Activated CD4-positive, alpha-beta T cell treated with anti-CD3 and anti-CD28 coated beads, Interleukin-2, amount 10 ng/mL, durations not matched to agents 24 days and 14 days (primary cell): ENCODE measurements around the gene PLEKHA7. TPM values are rescaled to one million over a fixed set of nuclear protein-coding genes. Genes with fewer than 3 reads are reported as not detected.

Experiments
- DNase-seq: peaks from one replicate; pipeline ENCODE4 v3.0.0; 2022
- H3K27ac Mint-ChIP-seq: one replicate; pipeline ENCODE4 v1.8.0; 2022; ENCODE audit warnings: mild to moderate bottlenecking, mixed read lengths
- H3K27me3 Mint-ChIP-seq: one replicate; pipeline ENCODE4 v1.8.0; 2022; ENCODE audit warnings: mixed read lengths
- H3K36me3 Mint-ChIP-seq: one replicate; pipeline ENCODE4 v1.8.0; 2022; ENCODE audit warnings: low read depth, mild to moderate bottlenecking, mixed read lengths
- H3K4me1 Mint-ChIP-seq: one replicate; pipeline ENCODE4 v1.8.0; 2021; ENCODE audit warnings: mixed read lengths
- H3K4me3 Mint-ChIP-seq: one replicate; pipeline ENCODE4 v1.8.0; 2022; ENCODE audit warnings: mild to moderate bottlenecking, moderate library complexity, mixed read lengths
- H3K9me3 Mint-ChIP-seq: one replicate; pipeline ENCODE4 v1.8.0; 2021; ENCODE audit warnings: mixed read lengths
- intact Hi-C: fragments of 100-400 bp; cut with micrococcal nuclease; formaldehyde crosslinking; loops from one replicate; pipeline ENCODE4 v1.15.1; 2023
- total RNA-seq: library from RNA; stranded (reverse); gene quantifications from 2 replicates; pipeline ENCODE4 v1.2.3, GENCODE V29; 2022

The PLEKHA7 gene
- total RNA-seq, 1 donor from 2014 or later: 16.7 TPM

DNA sequence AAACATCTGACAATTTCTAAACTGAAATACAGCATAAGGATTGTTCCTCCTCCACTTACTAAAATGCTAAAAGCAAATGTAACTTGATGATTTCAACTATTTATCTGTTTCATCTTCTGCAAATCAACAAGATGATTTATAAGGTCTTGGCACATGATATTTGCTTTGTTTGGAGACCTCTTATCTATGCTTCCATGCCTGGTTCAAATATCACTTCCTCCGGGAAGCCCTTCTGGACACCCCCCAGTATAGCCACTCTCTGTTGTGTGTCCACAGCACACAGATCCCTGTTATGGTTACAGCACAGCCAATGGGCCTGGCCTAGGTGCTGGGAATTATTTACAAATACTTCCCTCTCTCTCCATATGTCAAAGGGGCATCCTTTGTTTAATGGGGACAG is 160.9 kb downstream of the PLEKHA7 start:
- no peaks in the 10 kb centered on the region for H3K4me1 Mint-ChIP-seq
- H3K27me3 Mint-ChIP-seq: no peaks in the 10 kb centered on the region
- H3K27ac Mint-ChIP-seq: no peak overlapping the region
- H3K36me3 Mint-ChIP-seq: peaks cover 2% of the 10 kb centered on the region
- no peak overlapping the region for H3K4me3 Mint-ChIP-seq
- no peak for DNase-seq
- intact Hi-C loops: no loop called here
- no peaks in the 10 kb centered on the region for H3K9me3 Mint-ChIP-seq

DNA sequence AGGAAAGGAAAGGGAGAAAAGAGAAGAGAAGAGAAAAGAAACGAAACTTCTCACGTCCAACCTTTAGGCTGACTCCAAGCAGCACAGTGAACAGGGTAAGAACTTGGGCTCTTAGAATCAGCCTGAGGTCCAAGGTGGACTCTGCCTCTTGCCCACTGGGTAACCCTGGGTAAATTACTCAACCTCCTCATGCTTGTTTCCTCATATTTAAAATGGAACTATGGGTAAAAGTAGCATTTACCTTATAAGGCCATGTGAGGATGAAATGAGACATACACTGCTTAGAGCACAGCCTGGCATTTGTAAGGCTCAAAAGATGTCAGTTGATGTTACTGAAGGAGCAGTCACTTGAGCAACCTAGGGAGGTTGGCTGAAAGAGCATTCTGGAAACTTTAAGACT is 167.9 kb downstream of the PLEKHA7 start:
- Mint-ChIP-seq H3K4me1 (no peaks in the 10 kb centered on the region), H3K36me3 (peaks cover 6% of the 10 kb centered on the region), H3K4me3 (no peak overlapping the region), H3K27me3 (no peaks in the 10 kb centered on the region), H3K9me3 (no peaks in the 10 kb centered on the region), H3K27ac (no peak overlapping the region)
- intact Hi-C loops: no loop called here
- DNase-seq: no peak

DNA sequence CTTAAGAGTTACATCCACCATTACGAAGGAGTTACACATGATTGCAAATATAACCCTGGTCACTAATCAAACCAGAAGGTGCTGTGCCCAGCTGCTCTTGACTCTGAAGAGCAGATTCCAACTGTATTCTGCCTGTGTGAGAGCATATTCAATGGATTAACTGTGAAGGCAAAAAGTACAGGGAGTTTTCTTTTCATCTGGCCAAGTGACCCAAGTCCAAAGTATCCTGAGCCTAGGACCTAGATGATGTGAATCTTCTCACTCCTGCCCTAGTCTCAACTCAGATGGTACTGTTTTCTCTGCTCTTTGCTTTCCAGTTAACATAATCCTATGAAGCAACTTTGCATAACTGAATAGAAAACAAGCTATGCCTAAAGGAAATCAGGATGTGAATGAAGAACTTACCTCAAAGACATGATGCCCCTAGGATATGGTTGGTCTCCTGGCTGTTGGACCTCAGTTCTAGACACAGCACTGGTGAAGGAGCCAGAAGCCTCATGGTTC is 169.9 kb downstream of the PLEKHA7 start:
- no peak for DNase-seq
- Mint-ChIP-seq H3K4me1 (peaks cover 3% of the 10 kb centered on the region), H3K36me3 (peaks cover 9% of the 10 kb centered on the region), H3K27ac (no peak overlapping the region), H3K27me3 (no peaks in the 10 kb centered on the region), H3K9me3 (no peaks in the 10 kb centered on the region), H3K4me3 (no peak overlapping the region)
- intact Hi-C loops: no loop called here

DNA sequence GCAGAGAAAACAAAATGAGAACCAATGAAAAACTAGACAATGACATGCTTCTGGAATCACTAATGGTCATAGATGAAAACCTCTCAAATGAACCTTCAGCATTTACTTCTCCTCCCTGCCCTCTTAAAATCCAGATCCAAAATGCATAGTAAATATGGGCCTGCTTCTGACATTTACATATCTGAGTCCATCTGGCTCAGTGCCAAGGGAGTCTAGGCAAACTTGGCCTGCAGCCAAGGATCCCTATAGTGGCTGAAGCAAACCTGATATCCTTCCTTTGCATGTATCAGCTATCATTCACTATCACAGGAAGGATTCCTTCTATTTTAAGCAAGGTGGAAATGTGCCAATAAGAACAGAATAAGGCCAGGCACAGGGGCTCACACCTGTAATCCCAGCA is 170.9 kb downstream of the PLEKHA7 start:
- Mint-ChIP-seq H3K36me3 (peaks cover 9% of the 10 kb centered on the region), H3K27me3 (no peaks in the 10 kb centered on the region), H3K9me3 (no peaks in the 10 kb centered on the region), H3K4me3 (no peak overlapping the region), H3K4me1 (peaks cover 3% of the 10 kb centered on the region), H3K27ac (no peak overlapping the region)
- DNase-seq: no peak
- intact Hi-C loops: no loop called here

DNA sequence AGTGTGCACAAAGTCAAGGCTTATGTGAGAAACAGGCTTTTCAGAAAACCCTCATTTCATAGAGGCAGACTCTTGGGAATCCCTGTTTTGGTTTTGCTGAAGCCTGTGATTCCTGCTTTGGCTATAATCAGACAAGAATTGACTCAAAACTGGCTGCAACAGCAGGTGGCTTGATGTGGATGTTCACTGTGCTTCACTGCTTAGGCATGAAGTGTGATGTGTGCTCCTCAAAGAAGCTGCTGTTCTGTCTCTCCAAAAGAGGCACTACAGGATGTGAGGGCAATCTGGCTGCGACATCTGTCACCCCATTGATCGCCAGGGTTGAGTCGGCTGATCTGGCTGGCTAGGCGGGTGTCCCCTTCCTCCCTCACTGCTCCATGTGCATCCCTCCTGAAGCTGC is 172.2 kb downstream of the PLEKHA7 start:
- no peaks in the 10 kb centered on the region for H3K9me3 Mint-ChIP-seq
- H3K4me3 Mint-ChIP-seq: no peak overlapping the region
- no peaks in the 10 kb centered on the region for H3K27me3 Mint-ChIP-seq
- no peak overlapping the region for H3K27ac Mint-ChIP-seq
- DNase-seq: no peak
- H3K36me3 Mint-ChIP-seq: peaks cover 9% of the 10 kb centered on the region
- intact Hi-C loops: no loop called here
- peaks cover 3% of the 10 kb centered on the region for H3K4me1 Mint-ChIP-seq

DNA sequence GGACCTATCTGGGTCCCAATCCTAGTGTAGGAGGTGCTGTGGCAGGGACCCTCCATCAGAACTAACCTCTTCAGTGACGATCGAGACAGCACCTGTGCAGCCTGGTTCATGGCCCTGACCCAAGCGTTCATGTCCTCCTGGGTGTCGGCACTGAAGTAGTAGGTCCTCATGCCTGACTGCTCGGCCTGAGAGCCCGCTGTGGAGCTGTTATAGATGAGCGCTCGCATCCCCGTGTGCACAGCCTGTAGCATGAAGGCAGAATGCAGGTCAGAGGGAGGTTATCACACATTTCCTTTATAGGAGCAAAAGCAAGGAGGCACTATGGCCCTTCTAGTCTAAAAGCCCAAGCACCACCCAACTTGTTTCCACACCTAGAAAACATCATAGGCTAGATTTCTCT is 172.7 kb downstream of the PLEKHA7 start:
- H3K9me3 Mint-ChIP-seq: no peaks in the 10 kb centered on the region
- no peak for DNase-seq
- peaks cover 3% of the 10 kb centered on the region for H3K4me1 Mint-ChIP-seq
- intact Hi-C loops: no loop called here
- peaks cover 9% of the 10 kb centered on the region for H3K36me3 Mint-ChIP-seq
- H3K27ac Mint-ChIP-seq: no peak overlapping the region
- H3K4me3 Mint-ChIP-seq: no peak overlapping the region
- no peaks in the 10 kb centered on the region for H3K27me3 Mint-ChIP-seq

DNA sequence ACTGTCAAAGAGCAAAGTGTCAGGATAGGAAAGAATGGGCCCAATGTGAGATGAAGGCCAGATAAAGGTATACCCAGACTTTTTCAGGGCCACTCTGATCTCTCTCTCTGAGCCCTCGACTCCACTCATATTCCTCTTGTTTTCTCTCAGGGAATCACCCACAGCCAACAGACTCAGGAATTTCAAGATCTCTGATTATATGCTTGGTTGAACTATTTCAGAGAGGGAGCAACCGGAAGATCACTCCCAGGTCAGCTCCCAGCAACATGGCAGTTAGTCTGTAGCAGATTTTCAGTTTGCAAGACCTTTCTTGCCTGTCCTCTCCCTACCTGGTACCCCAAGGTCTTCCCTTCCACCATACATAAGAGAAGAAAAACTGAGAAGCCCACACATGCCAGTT is 173.3 kb downstream of the PLEKHA7 start:
- peaks cover 9% of the 10 kb centered on the region for H3K36me3 Mint-ChIP-seq
- H3K4me1 Mint-ChIP-seq: peaks cover 3% of the 10 kb centered on the region
- no peak for DNase-seq
- no peaks in the 10 kb centered on the region for H3K9me3 Mint-ChIP-seq
- H3K27ac Mint-ChIP-seq: no peak overlapping the region
- H3K4me3 Mint-ChIP-seq: no peak overlapping the region
- intact Hi-C loops: no loop called here
- H3K27me3 Mint-ChIP-seq: no peaks in the 10 kb centered on the region

DNA sequence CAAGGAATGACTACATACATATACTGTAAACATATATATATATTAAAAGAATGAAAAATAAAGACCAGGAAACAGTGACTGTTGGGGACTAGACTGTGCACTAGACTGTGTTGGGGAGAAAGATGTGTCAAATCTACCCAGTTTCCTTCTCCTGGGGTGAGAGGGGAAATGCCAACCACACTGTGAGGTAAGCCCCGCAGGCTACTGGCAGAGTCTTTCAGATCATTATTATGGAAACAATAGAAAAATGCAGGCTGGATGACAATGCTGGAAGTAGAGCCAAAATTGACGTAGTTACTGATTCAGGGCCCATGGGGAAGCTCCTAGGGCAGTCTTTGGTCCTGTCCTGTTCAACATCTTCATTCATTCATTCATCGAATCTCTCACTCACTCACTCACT is 174.4 kb downstream of the PLEKHA7 start:
- Mint-ChIP-seq H3K4me3 (no peak overlapping the region), H3K4me1 (peaks cover 3% of the 10 kb centered on the region), H3K36me3 (peaks cover 4% of the 10 kb centered on the region), H3K27ac (no peak overlapping the region), H3K27me3 (no peaks in the 10 kb centered on the region), H3K9me3 (no peaks in the 10 kb centered on the region)
- DNase-seq: no peak
- intact Hi-C loops: no loop called here

DNA sequence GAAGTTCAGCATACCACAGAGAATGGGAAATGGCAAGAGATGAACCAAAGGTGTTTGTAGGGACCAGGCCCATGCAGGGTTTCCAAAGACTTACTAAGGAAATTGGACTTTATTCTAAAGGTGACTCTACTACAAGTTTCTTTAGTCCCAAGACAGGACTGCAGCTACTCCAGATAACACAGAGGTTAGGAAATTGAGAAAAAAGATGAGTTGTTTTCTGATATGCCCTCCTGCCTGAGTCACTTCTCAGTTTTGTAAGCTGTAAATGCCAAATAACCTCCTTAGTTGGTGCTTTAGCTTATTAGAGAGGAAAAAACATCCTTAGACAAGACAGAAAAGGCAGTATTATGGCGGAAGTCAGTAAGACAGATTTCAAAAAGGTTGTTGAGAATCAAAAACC is 179.8 kb downstream of the PLEKHA7 start:
- Mint-ChIP-seq H3K27ac (no peak overlapping the region), H3K4me1 (peaks cover 3% of the 10 kb centered on the region), H3K27me3 (no peaks in the 10 kb centered on the region), H3K9me3 (no peaks in the 10 kb centered on the region), H3K4me3 (no peak overlapping the region), H3K36me3 (peaks cover 2% of the 10 kb centered on the region)
- intact Hi-C loops: no loop called here
- DNase-seq: no peak

DNA sequence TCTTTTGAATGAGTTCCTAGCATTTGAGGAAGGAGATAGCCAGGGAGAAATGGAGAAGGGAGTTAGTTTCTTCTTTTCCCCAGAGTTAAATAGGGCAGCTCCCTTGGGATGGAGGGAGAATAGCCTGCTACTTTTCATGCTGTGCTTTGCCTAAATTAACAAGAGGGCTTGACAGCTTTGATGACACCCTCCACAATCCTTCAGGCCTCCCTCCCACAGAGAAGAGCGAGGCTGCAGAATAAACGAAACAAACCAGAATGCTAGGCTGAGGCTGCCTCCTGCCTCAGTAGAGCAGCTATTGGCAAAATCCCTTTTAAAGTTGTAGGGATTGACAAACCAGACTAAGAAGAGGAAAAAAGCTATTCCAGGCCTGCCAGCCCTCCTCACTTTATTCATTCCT is 181.2 kb downstream of the PLEKHA7 start:
- no peaks in the 10 kb centered on the region for H3K27me3 Mint-ChIP-seq
- intact Hi-C loops: no loop called here
- H3K4me3 Mint-ChIP-seq: no peak overlapping the region
- no peak for DNase-seq
- no peak overlapping the region for H3K27ac Mint-ChIP-seq
- H3K4me1 Mint-ChIP-seq: peaks cover 3% of the 10 kb centered on the region
- H3K9me3 Mint-ChIP-seq: no peaks in the 10 kb centered on the region
- peaks cover 4% of the 10 kb centered on the region for H3K36me3 Mint-ChIP-seq

DNA sequence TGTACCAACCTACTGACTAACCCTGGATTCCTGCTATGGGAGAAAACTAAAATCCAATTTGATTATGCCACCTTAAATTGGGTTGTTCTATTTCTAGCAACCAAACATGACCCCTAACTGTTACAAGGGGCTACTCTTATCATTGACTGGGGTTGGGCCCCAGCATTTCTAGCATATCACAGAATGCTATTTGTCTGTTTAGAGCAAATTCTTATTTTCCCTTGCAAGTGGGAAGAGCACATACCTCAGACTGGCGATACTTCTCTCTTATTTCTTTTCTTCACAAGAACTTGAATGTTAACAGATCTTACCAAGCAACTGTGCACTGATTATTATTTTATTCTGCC is 182.0 kb downstream of the PLEKHA7 start:
- Mint-ChIP-seq H3K4me3 (no peak overlapping the region), H3K27me3 (no peaks in the 10 kb centered on the region), H3K9me3 (no peaks in the 10 kb centered on the region), H3K27ac (no peak overlapping the region), H3K36me3 (peaks cover 7% of the 10 kb centered on the region), H3K4me1 (peaks cover 5% of the 10 kb centered on the region)
- intact Hi-C loops: no loop called here
- no peak for DNase-seq

DNA sequence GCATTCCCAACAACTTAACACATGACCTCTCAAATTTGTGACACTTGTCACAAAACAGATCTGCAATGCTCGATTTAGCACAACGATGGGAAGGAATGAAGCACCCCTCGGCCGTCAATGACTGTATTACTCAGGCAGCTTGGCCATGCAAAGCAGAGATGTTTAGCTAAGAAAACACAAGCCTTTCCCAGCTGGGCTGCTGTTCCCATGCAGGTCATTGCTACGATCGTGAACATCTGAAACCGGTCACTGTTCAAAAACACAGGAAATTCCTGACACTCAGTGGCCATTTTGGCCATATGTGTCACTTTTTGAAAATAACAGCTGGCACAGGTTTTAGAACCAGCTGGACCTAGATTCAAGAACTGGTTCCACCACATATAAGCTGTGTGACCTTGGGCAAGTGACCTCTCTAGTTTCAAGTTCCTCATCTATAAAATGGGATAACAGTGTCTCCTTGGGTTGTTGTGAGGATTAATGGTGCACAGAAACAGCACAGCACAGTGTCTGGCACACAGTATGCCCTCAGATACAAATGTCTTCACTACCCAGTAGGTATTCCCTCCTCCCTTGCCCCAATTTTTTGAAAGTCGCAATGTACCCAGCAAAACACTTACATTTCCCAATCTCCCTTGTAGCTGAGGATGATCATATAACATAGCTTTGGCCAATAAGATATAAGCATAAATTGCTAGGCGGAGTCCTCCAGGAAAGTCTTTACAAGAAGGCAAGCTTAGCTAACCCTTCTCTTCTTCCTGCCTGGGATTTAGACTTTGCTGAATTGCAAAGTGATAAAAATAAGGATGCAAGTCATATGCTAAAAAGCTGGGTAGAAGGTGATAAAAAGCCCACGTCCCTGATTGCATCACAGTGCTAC is 182.7 kb downstream of the PLEKHA7 start:
- intact Hi-C loops: no loop called here
- Mint-ChIP-seq H3K27ac (no peak overlapping the region), H3K36me3 (peaks cover 7% of the 10 kb centered on the region), H3K4me1 (peaks cover 8% of the 10 kb centered on the region), H3K9me3 (no peaks in the 10 kb centered on the region), H3K27me3 (no peaks in the 10 kb centered on the region), H3K4me3 (no peak overlapping the region)
- DNase-seq: no peak

DNA sequence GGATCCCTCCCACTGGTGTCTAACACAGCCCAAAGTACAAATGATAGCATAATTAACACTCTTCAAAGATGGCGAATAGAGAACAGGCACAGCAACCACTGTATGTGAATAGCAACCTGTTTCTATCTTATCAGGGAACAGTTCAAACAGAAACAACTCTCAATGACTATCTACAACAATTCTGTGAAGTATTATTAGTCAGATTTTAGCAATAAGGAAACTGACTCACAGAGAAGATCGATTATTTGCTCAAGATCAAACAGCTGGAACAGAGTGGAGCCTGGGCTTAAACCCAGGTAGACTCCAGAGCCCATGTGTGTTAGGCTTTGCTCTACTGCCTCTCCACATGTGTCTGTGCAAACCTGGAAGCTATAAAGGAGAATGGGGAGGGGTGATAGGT is 187.1 kb downstream of the PLEKHA7 start:
- peaks cover 4% of the 10 kb centered on the region for H3K4me1 Mint-ChIP-seq
- H3K27ac Mint-ChIP-seq: no peak overlapping the region
- H3K36me3 Mint-ChIP-seq: peaks cover 7% of the 10 kb centered on the region
- no peaks in the 10 kb centered on the region for H3K9me3 Mint-ChIP-seq
- intact Hi-C loops: no loop called here
- no peak for DNase-seq
- H3K4me3 Mint-ChIP-seq: no peak overlapping the region
- no peaks in the 10 kb centered on the region for H3K27me3 Mint-ChIP-seq

DNA sequence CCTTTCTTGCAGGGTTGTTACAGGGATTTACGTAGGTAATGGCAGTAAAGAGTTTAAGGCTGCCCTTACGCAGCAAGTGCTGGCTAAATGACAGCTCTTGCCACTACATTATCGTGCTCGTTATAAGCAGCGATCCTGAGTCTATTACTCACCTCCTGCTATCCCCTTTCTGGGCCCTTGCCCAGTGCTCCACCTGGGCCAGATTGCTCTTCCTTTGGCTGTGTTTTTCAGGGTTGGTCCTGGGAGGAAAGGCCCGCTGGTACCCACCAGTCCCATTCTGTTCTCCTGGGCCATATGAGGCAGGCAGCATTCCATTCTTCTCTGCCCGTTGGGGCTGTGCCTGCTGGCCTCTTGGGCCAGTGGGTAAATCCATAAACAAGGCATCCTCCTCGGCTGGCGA is 188.2 kb downstream of the PLEKHA7 start:
- Mint-ChIP-seq H3K4me3 (no peak overlapping the region), H3K27ac (no peak overlapping the region), H3K4me1 (peaks cover 8% of the 10 kb centered on the region), H3K9me3 (no peaks in the 10 kb centered on the region), H3K27me3 (no peaks in the 10 kb centered on the region), H3K36me3 (peaks cover 7% of the 10 kb centered on the region)
- intact Hi-C loops: no loop called here
- DNase-seq: no peak

DNA sequence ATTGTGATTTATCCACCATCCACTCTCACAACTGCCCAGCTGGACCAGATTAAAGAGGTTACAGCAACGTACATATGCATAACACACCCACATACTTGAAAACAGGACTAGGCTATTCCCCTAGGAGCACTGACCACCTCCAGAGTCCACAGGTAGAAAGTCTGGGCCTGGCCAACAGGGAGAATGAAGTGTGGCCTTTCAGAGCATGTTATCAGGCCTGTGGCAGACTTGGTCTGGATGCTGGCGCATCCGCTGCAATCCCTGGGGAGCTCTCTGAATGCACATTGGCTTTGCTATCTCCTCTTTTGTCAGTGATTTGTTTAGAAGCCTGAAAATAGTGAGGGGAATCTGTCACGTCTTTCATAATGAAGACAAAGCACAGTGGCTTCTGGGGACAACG is 189.1 kb downstream of the PLEKHA7 start:
- intact Hi-C loops: no loop called here
- Mint-ChIP-seq H3K4me1 (peaks cover 12% of the 10 kb centered on the region), H3K36me3 (peaks cover 7% of the 10 kb centered on the region), H3K4me3 (no peak overlapping the region), H3K27me3 (no peaks in the 10 kb centered on the region), H3K27ac (no peak overlapping the region), H3K9me3 (no peaks in the 10 kb centered on the region)
- DNase-seq: no peak
